Tibial artery (tissue), 4 donors: ENCODE results near the gene ATP2B2.

ENCODE experiments used
- DNase-seq, 2 donors: peaks; one replicate each; pipeline ENCODE4 v3.0.0-alpha.2; 2019
- H3K27ac ChIP-seq, 2 donors: fragments of 200-600 bp; sonication (generic) in 1 of 2; 1 replicate in 1 of 2; 2 replicates in 1 of 2; pipeline ENCODE4 v1.5.1; 2018 to 2019; ENCODE audit warnings: mild to moderate bottlenecking in 1 of 2
- H3K27me3 ChIP-seq, 2 donors: fragments of 200-600 bp; sonication (generic) in 1 of 2; one replicate each; pipeline versions ENCODE4 v1.5.1 to v1.6.0; 2016 to 2019
- H3K36me3 ChIP-seq, 3 donors: fragments of 200-600 bp; sonication (generic) in 2 of 3; one replicate each; pipeline ENCODE4 v1.5.1; 2016 to 2019; ENCODE audit warnings: mild to moderate bottlenecking in 2 of 3
- H3K4me1 ChIP-seq, 4 donors: fragments of 200-600 bp; sonication (generic) in 2 of 4; 1 replicate in 3 of 4; 2 replicates in 1 of 4; pipeline ENCODE4 v1.5.1; 2016 to 2019
- H3K4me3 ChIP-seq, 2 donors: fragments of 200-600 bp; sonication (generic) in 1 of 2; 1 replicate in 1 of 2; 2 replicates in 1 of 2; pipeline ENCODE4 v1.5.1; 2018 to 2019; ENCODE audit warnings: mild to moderate bottlenecking in 2 of 2
- H3K9me3 ChIP-seq, 3 donors: fragments of 200-600 bp; sonication (generic) in 1 of 3; one replicate each; pipeline ENCODE4 v1.5.1; 2016 to 2019
- CTCF ChIP-seq, 2 experiments: fragments of 200-600 bp in 1 of 2; fragments of 450-650 bp in 1 of 2; IDR thresholded peaks; one replicate each; pipeline ENCODE4 v1.5.1; 2017 to 2019; ENCODE audit warnings: antibody characterized with exemption in 2 of 2, mild to moderate bottlenecking in 1 of 2, moderate library complexity in 1 of 2
- intact Hi-C: fragments of 100-400 bp; cut with DNase I; formaldehyde crosslinking; loops from one replicate; pipeline ENCODE4 v1.15.0; 2023; ENCODE audit warnings: low total_unique reads

ATP2B2 gene

GRCh38 chr3:10291641-10292040 lies 213.7 kb downstream of the ATP2B2 start:
- H3K4me1 ChIP-seq, result no peaks in the 10 kb centered on the region
- no peaks in the 10 kb centered on the region for H3K27me3 ChIP-seq
- intact Hi-C loops, result no loop called here
- no peaks in the 10 kb centered on the region for H3K9me3 ChIP-seq
- H3K4me3 ChIP-seq, result no peak overlapping the region
- H3K36me3 ChIP-seq, result peaks cover 9 to 93% (median 24%) of the 10 kb centered on the region in 3 donors
- no peak for TF ChIP-seq CTCF (IDR thresholded peaks at IDR 0.05)
- H3K27ac ChIP-seq, result no peak overlapping the region
- no peak for DNase-seq

GRCh38 chr3:10290481-10291176 lies 214.8 kb downstream of the ATP2B2 start:
- TF ChIP-seq CTCF (IDR thresholded peaks at IDR 0.05), result no peak
- Histone ChIP-seq H3K4me1 (no peaks in the 10 kb centered on the region), H3K36me3 (peaks cover 4 to 94% (median 26%) of the 10 kb centered on the region in 3 donors), H3K4me3 (no peak overlapping the region), H3K27me3 (no peaks in the 10 kb centered on the region), H3K27ac (no peak overlapping the region), H3K9me3 (no peaks in the 10 kb centered on the region)
- no peak for DNase-seq
- intact Hi-C loops, result no loop called here

GRCh38 chr3:10289787-10290355 lies 215.5 kb downstream of the ATP2B2 start:
- intact Hi-C loops, result no loop called here
- peaks cover 3 to 90% (median 29%) of the 10 kb centered on the region in 3 donors for H3K36me3 ChIP-seq
- no peaks in the 10 kb centered on the region for H3K4me1 ChIP-seq
- no peak overlapping the region for H3K27ac ChIP-seq
- H3K4me3 ChIP-seq, result no peak overlapping the region
- TF ChIP-seq CTCF (IDR thresholded peaks at IDR 0.05), result no peak
- no peak for DNase-seq
- H3K9me3 ChIP-seq, result no peaks in the 10 kb centered on the region
- no peaks in the 10 kb centered on the region for H3K27me3 ChIP-seq

GRCh38 chr3:10289077-10289476 lies 216.3 kb downstream of the ATP2B2 start:
- no peak overlapping the region for H3K27ac ChIP-seq
- H3K9me3 ChIP-seq, result no peaks in the 10 kb centered on the region
- peaks cover 3 to 88% (median 29%) of the 10 kb centered on the region in 3 donors for H3K36me3 ChIP-seq
- no peak overlapping the region for H3K4me3 ChIP-seq
- no peaks in the 10 kb centered on the region for H3K27me3 ChIP-seq
- no peak for DNase-seq
- TF ChIP-seq CTCF (IDR thresholded peaks at IDR 0.05), result no peak
- no peaks in the 10 kb centered on the region for H3K4me1 ChIP-seq
- intact Hi-C loops, result no loop called here

- Histone ChIP-seq H3K27me3 (no peaks in the 10 kb centered on the region), H3K9me3 (no peaks in the 10 kb centered on the region), H3K4me1 (no peaks in the 10 kb centered on the region), H3K4me3 (no peak overlapping the region), H3K27ac (no peak overlapping the region), H3K36me3 (peaks cover 3 to 88% (median 31%) of the 10 kb centered on the region in 3 donors)
- no peak for DNase-seq
- intact Hi-C loops, result no loop called here
- TF ChIP-seq CTCF (IDR thresholded peaks at IDR 0.05), result no peak
Observed at GRCh38 chr3:10288575-10288960, 216.8 kb downstream of the ATP2B2 start.
